ENCODE measurements around the gene TEX261.

TEX261 gene

GRCh38 chr2:70956141-70956540 is 38.5 kb downstream of the TEX261 start:
- DNase-seq = no peak

DNA sequence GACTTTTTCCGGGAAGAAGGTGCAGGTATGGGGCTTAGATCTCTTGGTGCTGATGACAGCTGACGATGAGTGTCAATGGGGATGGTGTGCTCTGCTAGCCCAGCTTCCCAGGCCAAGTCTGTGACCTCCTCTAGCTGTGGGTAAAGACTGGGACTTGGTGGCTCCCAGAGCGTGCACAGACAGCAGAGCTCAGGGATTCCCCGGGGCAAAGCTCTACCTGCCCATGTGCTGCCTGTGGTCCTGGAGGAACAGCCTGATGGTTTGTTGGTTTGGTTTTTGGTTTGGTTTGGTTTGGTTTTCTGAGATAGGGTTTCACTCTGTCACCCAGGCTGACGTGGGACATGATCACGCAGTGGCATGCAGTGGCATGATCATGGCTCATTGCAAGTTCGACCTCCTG is 39.8 kb downstream of the TEX261 start:
- no peak for DNase-seq

DNA sequence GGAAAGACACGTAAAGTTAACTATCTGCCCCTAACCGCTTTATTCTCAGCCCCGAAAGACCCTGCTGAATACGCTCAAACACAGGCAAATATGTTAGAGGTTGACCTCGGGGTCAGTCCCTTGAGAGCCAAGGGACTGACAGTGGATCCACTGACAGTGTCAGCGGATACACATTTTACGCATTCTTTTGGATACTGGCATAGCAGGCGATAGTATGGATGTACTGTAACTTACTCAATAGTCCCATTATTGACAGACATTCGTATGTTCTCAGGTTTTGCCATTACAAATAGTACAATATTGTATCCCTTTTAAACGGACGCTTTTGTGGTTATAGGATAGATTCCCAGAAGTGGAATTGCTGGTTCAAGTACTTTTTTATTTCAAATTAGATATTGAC is 45.6 kb downstream of the TEX261 start:
- no peak for DNase-seq

GRCh38 chr2:70948337-70949003 is 46.2 kb downstream of the TEX261 start:
- DNase-seq = peak; percentile 88

DNA sequence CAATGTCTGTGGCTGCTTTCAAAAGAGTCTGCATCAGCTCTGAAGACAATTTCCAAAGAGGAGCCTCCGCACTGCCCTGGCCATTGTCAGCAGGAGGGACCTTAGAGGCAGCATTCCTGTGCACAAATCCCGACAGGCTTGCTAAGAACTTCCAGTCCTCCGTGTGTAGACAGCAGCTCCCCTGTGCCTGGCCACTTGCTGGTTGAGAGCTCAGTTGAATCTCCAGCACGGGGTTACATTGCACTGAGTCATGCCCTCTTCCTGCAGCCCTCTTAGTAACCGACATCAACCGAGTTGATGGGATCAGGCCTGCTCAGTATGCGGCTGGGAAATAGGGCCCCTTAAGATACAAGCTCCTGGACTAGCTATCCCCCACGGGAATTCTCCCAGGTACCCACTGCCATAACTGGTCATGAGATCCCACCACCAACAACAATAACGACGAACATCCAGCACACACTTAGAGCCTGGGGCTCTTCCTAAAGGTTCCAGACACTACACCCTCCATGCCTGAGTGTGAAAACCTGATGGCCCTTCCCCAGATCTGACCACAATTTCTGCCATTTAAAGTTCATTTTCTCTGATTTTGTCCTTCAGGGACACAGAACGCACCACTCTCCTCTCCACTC is 47.0 kb downstream of the TEX261 start:
- DNase-seq = peak; percentile 34

GRCh38 chr2:70946832-70947442 is 47.7 kb downstream of the TEX261 start:
- peak; percentile 68 for DNase-seq

DNA sequence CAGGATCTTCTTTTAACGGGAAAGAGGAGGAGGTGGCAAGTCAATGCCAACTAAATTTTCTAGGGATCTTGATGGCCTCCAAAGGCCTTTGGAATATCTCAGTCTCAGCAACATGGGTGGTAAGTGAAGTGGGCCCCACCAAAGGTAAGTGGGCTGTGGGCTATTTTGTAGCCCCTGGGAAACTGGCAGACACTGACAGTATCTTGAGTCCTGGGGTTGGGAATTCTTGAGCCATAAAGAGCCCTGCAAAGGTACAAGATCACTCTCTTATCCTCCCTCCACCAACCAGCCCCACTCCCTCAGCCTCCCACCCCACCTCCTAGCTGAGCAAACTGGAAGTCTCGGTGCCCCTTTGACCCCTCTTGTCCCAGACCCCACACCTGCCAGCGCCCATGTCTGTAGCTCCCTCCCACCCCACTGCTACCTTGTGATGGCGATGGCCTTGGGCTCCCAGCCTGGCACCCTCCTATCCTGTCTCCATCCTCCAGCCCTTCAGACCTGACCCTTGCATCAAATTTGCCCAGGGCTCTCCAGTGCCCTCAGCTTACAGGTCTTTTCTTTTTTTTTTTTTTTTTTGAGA is 50.5 kb downstream of the TEX261 start:
- DNase-seq = no peak

- no peak for DNase-seq
Observed at GRCh38 chr2:70943205-70943871, 51.3 kb downstream of the TEX261 start.

GRCh38 chr2:70942396-70943204 is 52.1 kb downstream of the TEX261 start:
- no peak for DNase-seq

- no peak for DNase-seq
Observed at GRCh38 chr2:70941701-70942100, 53.0 kb downstream of the TEX261 start.

DNA sequence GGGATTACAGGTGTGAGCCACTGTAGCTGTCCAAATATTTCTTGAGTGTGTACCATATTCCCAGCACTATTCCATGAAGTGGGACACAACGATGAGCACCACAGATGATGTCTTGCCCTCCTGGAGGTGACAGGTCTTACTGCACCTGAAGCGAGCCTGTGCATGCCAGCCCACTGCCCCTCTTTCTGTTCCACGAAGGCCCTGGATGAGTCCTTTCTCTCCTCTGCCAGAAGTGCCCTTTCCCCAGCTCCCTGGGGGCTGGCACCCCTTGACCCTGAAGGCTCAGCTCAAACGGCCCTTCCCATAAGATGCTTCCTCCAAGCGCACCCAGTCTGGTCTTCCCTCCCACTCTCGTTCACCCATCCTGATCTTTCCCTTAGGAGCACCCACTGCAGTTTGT is 53.5 kb downstream of the TEX261 start:
- no peak for DNase-seq

DNA sequence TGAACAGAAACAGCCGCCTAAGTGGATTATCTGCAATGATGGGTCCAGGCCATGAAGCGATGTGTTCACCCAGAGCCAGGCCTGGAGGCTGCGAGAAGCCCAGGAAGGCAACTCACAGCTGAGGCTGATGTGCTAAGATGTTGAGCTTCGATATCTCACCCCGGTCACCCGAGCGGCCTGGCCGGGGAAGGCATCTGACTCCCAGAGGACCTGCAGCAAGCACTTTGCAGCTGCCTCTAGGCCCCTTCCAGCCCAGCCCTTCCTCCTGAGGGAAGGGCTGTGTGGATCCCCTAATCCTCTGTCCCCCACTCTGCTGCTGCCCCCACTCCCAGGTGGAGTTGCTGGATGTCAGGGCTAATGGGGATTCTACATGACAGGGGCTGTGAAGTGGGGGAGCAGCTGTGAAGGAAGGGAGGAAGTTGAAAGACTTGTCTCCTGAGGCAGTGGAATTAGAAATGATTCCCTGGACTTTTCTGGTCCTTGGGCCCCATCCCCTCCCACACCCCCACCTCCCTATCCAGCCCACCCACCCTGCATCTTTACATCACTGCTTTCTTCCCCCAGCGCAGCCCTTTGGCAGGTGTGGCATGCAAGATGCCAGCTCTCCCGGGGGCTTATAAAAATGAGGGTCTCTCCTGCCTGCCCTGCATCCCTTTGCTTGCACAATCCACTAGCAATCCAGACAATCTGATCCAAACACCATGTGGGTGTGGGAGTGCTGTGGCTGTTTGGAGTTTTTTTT is 54.7 kb downstream of the TEX261 start:
- no peak for DNase-seq

GRCh38 chr2:70939001-70939838 is 55.5 kb downstream of the TEX261 start:
- no peak for DNase-seq

- DNase-seq = no peak
Observed at GRCh38 chr2:70938586-70938950, 56.1 kb downstream of the TEX261 start.

DNA sequence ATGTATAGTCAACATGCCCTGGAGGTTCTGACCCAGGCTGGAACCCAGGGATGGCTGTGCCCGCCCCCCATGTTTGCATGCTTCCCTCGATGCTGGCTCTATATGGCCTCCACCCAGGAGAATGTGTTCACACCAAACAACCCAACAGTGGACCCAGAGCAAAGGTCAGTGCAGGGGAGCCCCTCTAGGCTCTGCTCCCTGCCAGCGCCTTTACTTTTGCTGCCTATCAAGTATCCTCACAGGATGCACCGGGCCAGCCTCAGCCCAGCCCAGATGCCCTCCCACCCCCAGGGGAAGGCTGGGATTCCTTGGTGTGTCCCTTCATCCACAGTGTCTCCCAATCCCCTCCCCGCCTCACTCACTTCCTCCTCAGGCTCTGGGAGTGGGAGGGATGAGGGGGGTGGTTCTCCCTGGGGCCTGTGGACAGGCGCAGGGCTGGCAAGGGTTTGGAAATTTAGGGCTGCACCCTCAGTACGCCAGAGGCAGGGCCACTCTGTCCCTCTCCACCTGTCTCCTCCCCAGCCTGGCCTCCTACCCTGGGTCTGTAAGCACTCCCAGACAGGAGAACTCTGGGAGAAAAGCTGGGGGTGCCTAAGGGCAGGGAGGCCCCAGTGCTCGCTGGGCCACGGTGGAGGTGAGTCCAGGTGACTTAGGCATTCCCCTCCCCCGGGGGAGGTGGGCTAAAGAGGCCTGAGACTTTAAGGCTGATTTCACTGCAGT is 56.6 kb downstream of the TEX261 start:
- no peak for DNase-seq

DNA sequence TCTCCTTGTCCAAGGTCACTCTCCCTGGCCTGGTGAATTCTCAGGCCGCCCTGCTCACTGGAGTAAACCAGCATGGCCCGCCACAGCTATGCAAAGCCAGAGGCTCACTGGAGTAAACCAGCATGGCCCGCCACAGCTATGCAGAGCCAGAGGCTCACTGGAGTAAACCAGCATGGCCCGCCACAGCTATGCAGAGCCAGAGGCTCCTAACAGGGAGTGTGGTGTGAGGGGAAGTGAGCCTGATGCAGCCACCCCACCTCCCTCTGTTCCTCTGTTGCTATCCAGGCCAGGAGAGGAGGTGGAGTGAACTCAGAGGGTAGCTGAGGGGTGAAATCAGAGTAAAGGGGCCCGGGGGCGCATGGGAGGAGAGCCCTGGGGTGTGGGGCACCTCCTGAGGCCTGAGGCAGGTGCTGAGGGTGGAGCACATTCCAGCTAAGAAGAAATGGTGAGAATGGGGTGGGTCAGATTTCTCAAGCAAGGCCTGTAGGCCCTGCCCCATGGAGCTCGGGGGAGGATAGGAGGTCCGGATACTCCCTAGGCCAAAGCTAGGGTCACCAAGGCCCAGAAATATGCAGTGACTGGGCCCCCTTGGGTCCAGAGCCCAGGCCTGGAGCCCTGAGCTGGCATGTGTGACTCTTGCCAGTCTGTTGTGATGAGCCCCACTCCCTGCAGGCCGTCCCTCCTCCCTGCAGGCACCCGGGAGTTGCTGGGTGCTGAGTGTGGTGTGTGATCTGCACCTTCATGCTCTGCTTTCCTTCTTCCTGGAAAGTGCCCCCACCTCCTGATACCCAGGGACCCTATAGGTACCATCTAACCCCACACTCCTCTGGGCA is 57.5 kb downstream of the TEX261 start:
- no peak for DNase-seq

DNA sequence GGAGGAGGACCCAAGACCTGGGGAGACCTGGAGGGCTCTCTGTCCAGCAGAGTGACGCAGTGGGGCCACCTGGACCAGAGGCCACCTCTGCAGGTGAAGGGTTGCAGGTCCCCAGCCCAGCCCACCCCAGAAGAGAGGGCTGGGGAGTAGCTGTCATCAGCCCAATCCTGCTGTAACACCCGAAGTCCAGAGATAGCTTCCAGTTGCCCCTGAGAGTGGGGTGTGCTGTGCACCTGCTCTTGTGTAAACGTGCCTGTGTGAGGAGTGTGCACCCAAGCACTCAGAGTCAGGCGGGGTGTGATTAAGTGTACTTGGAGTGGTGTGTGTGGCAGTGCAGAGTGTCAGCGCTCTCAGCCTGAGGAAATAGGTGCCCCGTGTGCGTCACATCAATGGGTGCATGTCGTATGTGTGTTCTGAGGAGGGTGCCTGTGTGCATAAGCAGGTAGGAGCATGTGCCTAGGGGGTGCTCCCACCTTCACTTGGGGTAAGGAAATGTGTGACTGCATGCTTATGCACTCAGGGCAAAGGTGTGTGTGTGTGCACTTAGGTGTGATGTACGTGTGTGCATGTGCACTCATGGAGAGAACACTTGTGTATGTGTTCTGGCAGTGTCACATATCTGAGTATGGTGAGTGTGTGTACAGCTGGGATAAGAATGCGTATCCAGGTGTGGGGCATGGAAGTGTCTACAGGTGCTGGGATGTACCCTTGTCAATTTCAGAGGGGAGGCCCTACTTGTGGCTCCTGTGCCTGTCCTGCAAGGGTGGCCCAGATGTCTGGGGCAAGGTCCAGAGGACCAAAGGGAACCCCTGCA is 58.3 kb downstream of the TEX261 start:
- DNase-seq = no peak

All from activated CD4-positive, alpha-beta T cell treated with anti-CD3 and anti-CD28 coated beads, Interleukin-2, Interleukin-6, amounts not matched to agents 100 ng/mL and 50 ng/mL, durations not matched to agents 16 hours and 8 hours (primary cell).